GM21576 (cell line): ENCODE results near the gene TFCP2L1.

ENCODE experiments used
- ATAC-seq: cut with Tn5 transposase; IDR thresholded peaks from one replicate; pipeline ENCODE4 v1.9.1; 2021; ENCODE audit warnings: mild to moderate bottlenecking, moderate library complexity; ENCODE audit not compliant: unreplicated experiment

Gene TFCP2L1

DNA sequence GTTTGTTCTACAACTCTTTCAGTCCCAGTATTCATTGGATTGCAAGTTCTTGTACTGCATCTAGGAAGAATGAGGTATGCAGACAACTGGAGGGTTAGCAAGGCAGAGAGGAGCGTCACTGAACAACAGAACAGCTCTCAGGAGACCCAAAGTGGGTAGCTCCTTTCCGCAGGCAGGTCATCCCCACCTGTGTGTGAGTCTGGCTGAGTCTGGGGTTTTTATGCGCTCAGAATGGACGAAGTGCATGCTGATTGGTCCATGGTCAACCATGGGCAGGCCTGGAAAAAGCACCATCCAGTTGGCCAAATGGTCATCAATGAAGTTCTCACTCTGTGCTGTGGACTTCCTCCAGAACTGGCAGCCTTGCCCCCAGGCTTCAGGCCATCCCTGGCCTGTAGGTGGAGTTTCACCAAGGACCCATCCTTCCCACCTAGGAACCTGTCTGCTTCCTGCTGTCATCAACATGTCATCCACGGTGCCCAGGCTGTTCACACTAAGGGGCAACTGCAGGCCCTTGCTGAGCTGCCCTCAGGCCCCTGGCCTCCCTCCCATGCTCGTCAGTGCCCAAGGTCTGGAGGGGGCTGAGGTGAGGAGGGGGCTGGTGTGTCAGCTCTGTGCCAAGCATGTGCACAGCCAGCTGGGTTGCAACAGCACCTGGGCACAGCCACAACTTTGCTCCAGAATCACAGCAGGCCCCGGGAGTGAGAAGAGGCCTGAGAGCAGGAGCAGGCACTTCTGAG, 11.1 kb upstream of the TFCP2L1 start:
- no peak for ATAC-seq

DNA sequence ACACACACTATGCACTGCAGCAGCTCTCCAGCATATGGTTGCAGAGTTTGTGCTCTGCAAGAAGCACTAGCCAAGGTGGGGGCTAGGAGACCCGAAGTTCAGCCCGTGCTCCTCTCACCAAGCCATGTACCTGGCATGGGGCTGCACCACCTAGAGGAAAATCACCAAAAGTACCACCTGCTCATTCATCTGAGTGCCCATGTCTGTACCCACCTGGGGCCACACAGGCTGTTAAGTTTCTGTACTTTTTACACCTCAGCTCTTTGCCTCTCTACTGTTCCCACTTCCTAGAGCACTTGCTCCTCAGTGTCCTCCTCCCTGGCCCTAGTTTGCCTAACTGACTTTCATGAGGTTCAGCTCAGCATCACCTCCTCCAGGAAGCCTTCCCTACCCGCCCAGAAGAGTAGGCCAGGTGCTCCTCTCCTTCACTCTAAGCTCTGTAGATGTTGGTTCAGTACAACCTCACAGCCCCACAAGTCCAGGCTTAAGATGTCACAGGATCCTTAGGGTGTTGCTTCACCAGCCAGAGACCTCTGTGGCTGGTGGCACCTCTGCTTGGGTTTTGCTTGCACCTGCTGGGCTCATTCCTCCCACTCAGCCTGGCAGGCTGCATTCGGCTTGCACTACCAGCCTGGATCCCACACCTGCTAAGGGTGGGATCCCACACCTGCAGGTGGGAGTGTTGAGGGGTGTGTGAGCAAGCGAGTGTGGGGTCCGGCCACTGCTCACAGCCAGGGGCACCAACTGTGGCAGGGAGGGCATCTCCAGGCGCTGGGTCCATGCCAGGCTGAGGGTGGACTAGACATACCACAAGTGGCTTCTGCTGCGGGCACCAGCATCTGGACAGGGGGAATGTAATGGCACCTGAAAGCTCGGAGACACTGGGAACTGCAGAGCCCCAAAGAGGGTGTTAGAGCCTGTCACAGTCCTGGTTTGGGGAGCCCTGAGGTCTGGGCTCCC, 10.2 kb upstream of the TFCP2L1 start:
- no peak for ATAC-seq

DNA sequence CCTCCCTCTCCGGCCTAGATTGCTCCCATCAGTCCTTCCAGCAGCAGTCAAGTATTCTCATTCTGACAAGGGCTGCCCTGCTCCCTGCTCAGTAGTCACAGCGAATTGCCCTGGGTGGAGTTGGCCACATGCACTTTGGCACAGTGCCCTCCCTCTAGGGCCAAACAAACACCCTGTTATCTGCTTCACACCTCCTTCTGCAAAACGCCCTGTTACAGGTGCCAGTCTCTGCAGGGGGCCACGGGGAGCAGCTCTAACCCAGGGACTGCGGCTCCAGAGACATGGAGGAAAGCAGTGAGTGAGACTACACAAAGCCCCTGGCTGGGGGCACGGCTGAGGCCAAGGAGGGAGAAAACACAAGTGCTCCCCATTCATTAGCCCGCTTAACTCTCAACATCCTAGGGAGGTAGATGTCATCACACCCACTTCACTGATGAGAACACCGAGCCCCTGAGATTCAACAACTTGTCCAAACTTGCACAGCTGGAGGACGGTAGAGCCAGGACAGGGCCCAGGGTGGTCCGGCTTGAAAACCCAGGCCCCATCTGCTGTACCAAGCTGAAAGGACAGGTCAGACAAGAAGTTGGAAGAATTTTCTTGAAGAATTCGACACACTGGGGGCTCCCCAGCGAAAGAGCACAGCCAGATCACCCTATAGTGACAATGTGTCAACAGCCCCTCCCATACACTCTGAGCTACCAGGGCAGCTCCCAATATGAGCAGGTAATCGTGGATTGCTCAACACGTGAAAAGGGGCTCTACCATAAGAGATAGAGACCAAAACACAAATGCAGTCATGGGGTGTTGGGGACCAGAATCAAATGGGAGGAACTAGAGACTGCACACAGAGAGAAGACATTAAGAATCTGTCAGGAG, 8.7 kb upstream of the TFCP2L1 start:
- ATAC-seq = no peak

DNA sequence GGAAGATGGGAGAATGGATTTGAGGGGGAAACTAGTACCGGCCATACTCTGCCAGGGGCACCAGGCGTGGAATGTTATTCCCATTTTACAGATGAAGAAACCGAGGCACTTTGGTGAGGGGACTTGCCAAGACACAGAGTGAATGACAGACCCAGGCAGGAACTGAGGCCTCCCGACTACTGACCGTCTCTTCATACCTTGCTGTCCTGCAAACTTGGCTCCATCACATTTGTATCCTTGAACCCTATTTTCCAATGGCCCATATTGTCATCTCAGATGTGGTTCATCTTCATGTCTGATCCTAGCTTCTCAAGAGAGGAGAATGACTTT, 6.2 kb upstream of the TFCP2L1 start:
- no peak for ATAC-seq

DNA sequence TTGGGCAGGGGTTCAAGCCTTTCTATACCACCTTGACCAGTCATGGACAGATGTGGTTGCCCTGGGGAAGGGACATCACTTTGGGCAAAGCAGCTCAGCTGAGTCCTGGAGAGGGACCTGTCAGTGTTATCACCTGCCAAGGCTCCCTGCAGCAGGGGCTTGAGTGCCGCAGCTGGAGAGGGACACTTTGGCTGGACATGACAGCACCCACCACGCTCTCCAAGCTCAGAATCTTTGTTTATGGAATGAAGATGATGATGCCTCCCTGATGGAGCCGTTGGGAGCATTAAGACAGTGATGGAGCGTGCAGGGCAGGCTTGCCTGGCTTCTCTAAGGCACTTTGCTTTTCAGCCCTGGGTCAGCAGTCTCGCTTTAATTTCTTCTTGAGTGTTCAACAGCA, 4.3 kb upstream of the TFCP2L1 start:
- no peak for ATAC-seq

DNA sequence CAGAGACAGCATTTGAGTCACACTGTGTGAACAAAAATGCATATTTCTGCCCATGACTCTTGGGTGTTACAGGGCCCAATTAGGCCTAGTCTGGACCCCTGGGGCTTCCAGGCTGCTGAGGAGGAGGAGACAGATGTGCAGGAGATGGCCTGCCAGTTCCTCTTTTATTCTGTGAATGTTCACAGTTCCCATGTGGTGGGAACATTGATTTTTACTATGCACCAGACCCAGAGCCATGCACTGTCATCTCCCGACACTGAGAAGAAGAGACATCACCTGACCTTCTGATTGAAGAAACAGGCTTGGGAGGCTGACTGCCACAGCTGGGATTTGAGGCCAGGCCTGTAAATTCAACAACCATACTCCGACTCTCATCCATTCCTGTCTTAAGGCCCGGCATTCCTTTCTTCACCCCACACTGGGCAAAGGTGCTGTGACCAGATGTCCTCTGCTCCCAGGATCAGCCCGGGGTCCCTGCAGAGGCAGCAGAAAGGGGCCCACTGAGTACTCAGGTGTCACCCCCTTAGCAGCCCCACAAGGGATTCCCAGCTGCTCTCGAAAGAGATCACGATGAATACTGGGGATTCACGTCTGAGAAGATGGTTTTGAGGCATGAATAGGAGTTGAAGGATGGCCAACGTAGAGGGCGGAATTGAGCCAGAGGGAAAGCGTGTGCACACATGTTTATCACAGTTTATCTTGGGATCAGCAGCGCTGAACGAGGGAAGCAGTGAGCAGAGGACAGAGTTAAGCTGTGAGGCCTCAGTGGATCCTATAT, 3.6 kb upstream of the TFCP2L1 start:
- no peak for ATAC-seq

DNA sequence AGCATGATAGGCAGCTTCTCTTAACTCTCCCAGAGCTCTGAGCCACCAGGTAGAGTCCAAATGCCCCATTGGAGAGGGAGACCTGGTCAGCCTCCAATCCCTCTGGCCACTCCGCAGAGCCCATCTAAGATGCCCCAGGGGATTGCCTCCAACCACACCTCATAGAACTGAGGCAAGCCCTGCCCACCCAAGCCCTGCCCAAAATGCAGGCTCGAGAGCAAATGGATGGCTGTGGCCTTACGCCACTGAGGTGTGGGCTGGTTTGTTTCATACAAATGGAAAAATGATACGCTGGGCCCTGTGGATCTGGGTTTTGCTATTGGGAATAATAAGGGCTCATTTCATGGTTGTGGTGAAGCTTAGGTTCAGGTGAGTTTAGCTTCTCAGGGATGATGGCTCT, 3.0 kb upstream of the TFCP2L1 start:
- ATAC-seq = no peak

DNA sequence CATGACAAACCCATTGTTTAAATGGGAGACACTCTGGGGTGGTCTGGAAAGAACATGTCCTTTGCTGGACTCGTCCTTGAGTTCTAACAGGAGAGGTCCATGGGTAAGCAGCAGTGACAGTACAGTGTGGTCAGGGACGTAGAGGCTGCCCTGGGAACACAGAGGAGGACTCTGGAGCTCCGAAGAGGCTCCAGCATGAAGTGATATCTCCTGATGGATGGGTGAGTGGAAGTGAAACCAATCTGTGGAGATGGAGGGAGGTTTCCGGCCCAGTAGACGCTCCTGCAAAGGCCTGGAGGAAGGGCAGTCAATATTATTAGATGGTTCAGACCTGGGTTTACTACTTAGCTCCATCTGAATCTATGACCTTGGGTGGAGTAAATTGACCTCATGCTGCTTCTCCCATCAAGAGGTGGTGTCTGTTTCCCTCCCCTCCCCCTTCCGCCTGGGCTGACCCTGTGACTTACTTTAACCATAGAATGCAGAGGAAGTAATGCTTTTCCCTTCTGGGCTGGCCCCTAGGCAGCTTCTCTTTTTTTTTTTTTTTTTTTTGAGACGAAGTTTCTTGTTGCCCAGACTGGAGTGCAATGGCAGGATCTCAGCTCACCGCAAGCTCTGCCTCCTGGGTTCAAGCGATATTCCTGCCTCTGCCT, 2.3 kb upstream of the TFCP2L1 start:
- ATAC-seq = no peak

DNA sequence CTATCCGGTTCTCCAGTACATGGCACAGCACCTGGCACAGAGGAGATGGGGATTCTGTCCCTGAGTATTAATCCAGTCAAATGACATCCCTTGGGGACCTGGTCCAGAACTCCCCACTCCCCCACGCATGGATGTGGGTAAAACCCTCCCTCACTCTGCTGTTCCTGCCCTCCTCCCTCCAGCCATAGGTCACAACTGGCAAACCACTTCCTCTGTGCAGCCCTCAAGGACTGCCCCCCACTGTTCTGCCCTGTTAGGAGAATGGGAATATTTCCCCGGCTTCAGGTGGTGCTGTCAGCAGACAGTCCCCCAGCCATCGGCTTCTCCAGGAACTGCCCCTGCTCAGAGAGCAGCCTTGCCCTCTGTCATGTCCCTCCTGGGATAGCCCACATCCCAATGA, 1.5 kb upstream of the TFCP2L1 start:
- no peak for ATAC-seq

DNA sequence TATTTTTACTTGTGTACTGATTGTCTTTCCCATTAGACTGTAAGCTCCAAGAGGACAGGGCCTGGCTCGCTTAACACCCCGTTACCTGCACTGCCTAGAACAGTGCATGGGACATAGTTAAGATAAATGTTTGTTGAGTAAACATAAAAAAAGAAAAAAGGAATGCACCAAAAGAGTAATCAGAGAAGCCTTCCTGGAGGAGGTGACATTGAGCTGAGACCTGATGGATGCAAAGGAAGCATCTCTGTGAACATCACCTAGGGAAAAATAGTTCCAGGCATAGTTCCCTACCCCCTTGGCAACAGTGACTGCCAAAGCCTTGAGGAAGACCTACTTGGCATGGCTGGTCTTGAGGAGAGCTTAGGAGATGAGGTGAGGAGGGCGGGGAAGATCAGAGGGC, 924 bp upstream of the TFCP2L1 start:
- no peak for ATAC-seq

DNA sequence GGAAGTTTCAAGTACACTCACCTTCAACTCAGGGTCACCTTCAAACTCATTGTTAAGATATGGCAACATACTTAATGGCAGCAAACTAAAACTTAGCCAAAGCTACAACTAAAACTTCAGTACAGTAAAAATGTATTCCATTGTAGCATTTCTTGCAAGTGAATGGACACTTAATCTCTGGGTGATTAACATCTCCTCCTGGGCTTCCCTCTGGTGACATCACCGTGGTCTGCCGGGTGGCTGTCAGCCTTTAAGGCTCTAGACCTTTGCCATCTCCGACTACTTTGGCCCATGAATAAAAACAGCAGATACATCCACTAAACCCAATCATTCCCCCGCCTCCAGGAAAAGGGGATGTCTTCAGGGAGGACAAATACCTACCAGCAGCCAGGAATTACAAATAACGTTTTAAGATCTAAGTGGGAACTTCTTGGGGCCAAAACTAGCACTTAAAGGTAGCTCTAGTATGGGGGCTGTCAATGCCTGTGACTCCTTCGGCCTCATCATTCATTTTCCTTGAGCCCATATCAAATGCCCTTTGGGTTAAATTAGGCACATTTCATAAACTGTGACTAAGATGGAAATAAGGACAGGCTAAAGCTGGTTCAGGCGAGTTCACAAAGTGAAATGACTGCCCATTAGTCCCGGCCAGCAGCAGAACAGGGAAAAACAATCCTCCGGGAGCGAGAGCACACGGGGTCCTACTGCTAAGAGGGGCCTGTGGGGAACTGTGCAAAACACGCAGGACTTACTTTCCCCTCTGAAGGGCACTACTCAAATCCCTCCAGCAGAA, 1.1 kb downstream of the TFCP2L1 start:
- no peak for ATAC-seq

DNA sequence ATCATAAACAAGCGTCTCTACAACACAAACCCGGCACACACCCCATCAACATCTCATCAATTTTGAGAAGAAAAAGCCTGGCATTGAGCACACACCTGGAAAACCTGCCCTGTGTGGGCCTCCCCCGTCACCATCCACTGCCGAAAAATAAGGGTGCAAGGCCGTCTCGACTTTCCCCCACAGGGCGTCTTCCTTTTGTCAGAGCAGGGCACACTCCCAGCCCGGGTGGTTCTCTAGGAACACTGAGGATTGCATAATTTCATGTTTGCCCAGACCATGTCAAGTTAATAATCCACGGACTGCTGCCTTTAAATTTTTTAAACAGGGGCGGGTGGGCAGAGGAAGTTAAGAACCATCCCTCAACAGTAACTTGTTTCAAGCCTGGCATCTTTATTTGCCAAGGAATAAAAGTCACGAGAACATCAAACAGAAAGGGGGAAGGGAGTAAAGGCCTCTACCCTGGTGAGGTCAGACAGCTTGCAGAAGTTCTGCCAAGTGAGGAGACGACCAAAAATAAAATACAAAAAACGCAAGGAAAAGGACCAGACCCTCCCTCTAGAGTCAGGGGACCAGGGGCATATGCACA, 2.1 kb downstream of the TFCP2L1 start:
- ATAC-seq = no peak

DNA sequence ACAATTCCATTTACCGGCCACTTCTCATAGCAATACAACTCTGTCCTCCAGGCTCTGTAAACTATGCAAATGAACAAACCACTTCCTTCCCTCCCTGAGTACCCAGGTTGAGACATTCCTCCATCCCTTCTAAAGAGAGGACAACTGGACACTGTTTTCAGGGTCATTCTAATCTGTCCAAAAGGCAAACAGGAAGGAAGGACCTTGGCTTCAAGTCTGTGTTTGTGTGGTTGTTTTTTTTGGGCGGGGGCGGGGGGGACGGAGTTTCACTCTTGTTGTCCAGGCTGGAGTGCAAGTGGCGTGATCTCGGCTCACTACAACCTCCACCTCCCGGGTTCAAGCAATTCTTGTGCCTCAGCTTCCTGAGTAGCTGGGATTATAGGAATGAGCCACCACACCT, 3.3 kb downstream of the TFCP2L1 start:
- no peak for ATAC-seq

DNA sequence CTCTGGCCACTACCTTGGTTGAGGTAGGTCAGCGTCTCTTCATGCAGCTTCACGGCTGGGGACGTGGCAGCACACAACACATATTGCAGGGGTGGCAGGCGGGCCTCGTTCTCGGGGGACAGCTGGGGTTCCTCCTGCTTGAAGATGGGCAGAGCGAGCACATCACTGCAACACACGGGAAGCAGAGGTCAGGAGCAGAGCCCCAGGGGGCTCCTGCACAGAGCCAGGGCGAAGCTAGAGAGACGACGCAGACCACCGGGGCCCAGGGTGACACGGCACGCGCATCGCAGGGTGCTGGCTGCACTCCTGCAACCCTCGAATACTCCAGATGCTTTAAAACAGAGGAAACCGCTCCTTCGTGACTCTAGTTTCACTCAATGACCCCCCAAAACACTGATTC, 3.9 kb downstream of the TFCP2L1 start:
- no peak for ATAC-seq

DNA sequence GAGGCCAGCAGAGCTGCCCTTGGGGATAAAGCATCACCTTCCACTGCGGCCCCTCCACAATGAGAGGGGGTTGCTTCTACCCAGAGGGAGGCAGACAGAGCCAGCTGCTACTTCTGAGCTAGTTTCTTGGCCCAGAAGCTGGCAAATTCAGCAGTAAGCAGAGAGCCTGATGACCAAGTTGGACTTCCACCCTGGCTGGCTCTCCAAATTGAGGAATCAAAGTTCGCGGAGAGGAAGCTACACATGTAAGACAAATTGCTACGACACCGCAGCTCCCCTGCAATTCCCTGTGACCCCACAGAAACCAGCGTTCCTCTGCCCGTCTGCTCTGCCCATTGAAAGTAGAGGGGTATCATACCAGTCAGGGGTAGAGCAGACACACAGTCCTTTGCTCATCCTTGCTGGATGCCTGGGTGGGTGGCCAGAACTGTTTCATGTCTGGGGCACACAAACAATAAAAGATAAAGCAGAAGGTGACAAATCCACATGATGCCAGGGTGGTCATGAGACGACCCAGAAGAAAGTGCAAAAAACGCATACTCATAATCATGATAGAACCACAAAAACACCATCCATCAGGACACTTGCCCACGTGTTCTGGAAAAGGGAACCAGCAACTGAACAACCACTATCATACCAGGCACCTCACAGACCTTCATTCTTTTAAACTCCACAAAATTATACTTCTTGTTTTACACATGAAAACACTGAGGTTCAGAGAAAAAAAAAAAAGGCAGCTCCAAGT, 5.4 kb downstream of the TFCP2L1 start:
- ATAC-seq = no peak

DNA sequence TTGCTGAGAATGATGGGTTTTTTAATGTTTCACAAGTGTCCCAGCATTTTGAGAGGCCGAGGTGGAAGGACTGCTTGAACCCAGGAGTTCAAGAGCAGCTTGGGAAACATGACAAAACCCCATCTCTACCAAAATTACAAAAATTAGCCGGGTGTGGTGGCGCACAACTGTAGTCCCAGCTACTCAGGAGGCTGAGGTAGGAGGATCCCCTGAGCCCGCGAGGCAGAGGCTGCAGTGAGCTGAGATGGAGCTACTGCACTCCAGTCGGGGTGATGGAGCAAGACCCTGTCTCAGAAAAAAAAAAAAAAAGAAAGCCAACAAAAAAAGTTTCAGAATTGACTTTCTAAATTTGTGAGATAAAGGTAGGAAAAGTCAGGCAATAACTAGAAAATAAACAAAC, 8.7 kb downstream of the TFCP2L1 start:
- no peak for ATAC-seq

DNA sequence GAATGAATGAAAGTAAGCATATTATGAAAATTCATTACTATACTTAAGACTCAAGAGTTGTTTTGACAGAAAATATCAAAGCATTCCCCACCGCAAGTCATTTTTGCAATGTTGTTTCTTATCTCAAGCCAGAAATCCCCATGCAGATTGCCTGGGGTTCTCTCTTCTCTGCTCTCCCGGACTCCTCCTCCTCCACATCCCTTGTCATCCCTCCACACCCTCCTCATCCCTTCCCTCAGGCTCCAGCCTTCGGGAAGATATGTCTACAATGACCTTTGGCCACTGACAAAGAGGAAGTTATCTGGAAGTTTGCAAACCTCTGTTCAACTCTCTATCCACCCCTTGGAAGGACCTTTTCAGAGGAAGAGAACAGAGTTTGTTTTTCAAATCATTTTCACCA, 11.9 kb downstream of the TFCP2L1 start:
- ATAC-seq = no peak

DNA sequence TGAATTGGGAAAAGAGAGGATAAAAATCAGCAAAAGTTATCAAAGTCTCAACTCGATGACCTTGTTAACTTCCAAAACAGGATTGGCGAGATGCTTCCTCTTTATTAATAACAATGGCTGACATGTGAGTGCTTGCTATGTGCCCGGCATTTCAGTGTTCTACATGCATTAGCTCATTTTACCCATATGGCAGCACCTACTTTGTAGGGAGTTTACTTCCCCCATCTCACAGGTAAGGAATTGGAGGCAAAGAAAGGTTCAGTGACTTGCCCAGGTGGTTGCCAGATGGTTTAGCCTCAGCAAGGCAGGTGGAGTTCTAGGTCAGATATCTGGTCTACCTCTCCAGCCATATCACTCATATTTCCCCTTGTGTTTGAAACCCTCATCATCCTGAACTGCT, 12.4 kb downstream of the TFCP2L1 start:
- no peak for ATAC-seq
